Measurements from ENCODE around the gene TMEM131L.

Gene TMEM131L

GRCh38 chr4:153489856-153490558, 23.8 kb downstream of the TMEM131L start:
- no peak for DNase-seq (ENCODE audit: low read depth)

GRCh38 chr4:153490985-153491483, 24.9 kb downstream of the TMEM131L start:
- no peak overlapping the region for H3K4me3 ChIP-seq (ENCODE audit: low read depth, low read length)
- DNase-seq (ENCODE audit: low read depth) = no peak
- no peak for TF ChIP-seq CTCF (conservative IDR thresholded peaks at IDR 0.05; ENCODE audit: low read depth, low read length)

More at GRCh38 chr4:153489856-153490558, 23.8 kb downstream of the TMEM131L start:
- no peak for TF ChIP-seq CTCF (conservative IDR thresholded peaks at IDR 0.05; ENCODE audit: low read depth, low read length)
- H3K4me3 ChIP-seq (ENCODE audit: low read depth, low read length) = no peak overlapping the region

- no peak for TF ChIP-seq CTCF (conservative IDR thresholded peaks at IDR 0.05; ENCODE audit: low read depth, low read length)
- H3K4me3 ChIP-seq (ENCODE audit: low read depth, low read length) = no peak overlapping the region
- no peak for DNase-seq (ENCODE audit: low read depth)
Measured at GRCh38 chr4:153494562-153494961, 28.4 kb downstream of the TMEM131L start.

- H3K4me3 ChIP-seq (ENCODE audit: low read depth, low read length) = no peak overlapping the region
- TF ChIP-seq CTCF (conservative IDR thresholded peaks at IDR 0.05; ENCODE audit: low read depth, low read length) = no peak
- no peak for DNase-seq (ENCODE audit: low read depth)
Measured at GRCh38 chr4:153495480-153496193, 29.5 kb downstream of the TMEM131L start.

GRCh38 chr4:153497091-153497531, 31.0 kb downstream of the TMEM131L start:
- TF ChIP-seq CTCF (conservative IDR thresholded peaks at IDR 0.05; ENCODE audit: low read depth, low read length) = no peak
- peak; percentile 63 for DNase-seq (ENCODE audit: low read depth)
- no peak overlapping the region for H3K4me3 ChIP-seq (ENCODE audit: low read depth, low read length)

- DNase-seq (ENCODE audit: low read depth) = peak; percentile 65
- TF ChIP-seq CTCF (conservative IDR thresholded peaks at IDR 0.05; ENCODE audit: low read depth, low read length) = no peak
- no peak overlapping the region for H3K4me3 ChIP-seq (ENCODE audit: low read depth, low read length)
Measured at GRCh38 chr4:153497988-153498967, 32.1 kb downstream of the TMEM131L start.

Data from choroid plexus epithelial cell (primary cell).